Choroid plexus epithelial cell (primary cell): ENCODE measurements around the gene TXNDC12.

Source experiments
- DNase-seq: peaks from one replicate; pipeline ENCODE4 v3.0.0-alpha.2; 2010; ENCODE audit warnings: low read depth
- H3K4me3 ChIP-seq: 2 replicates; pipeline ENCODE4 v1.5.1; 2011; ENCODE audit warnings: low read depth, mild to moderate bottlenecking, control low read depth, low read length, moderate library complexity
- CTCF ChIP-seq: conservative IDR thresholded peaks from 2 replicates; pipeline ENCODE4 v1.5.1; 2011; ENCODE audit warnings: low read depth, mild to moderate bottlenecking, control low read depth, inconsistent platforms, low read length, moderate library complexity

The TXNDC12 gene

DNA sequence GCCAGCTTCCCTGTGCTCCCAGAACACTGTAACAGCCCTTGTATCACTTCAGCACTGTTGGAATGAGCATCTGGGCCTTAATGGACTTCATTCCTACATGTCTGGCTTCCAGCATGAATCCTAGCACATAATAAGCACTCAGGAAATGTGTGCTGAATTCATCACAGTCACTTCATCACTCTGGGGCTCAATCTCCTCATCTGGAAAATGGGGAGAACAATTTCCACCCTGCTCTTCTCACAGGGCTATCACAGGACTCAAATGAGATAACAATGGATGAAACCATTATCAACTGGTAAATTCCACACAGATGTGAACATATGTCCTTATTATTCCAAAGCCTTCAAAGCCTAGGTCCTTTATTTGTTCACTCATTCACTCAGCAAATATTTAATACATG lies 76.9 kb downstream of the TXNDC12 start:
- TF ChIP-seq CTCF = no peak
- no peak for DNase-seq
- no peak overlapping the region for H3K4me3 ChIP-seq

- no peak for DNase-seq
- H3K4me3 ChIP-seq = no peak overlapping the region
- TF ChIP-seq CTCF = no peak
Observed at GRCh38 chr1:51976846-51977602, 78.0 kb downstream of the TXNDC12 start.

DNA sequence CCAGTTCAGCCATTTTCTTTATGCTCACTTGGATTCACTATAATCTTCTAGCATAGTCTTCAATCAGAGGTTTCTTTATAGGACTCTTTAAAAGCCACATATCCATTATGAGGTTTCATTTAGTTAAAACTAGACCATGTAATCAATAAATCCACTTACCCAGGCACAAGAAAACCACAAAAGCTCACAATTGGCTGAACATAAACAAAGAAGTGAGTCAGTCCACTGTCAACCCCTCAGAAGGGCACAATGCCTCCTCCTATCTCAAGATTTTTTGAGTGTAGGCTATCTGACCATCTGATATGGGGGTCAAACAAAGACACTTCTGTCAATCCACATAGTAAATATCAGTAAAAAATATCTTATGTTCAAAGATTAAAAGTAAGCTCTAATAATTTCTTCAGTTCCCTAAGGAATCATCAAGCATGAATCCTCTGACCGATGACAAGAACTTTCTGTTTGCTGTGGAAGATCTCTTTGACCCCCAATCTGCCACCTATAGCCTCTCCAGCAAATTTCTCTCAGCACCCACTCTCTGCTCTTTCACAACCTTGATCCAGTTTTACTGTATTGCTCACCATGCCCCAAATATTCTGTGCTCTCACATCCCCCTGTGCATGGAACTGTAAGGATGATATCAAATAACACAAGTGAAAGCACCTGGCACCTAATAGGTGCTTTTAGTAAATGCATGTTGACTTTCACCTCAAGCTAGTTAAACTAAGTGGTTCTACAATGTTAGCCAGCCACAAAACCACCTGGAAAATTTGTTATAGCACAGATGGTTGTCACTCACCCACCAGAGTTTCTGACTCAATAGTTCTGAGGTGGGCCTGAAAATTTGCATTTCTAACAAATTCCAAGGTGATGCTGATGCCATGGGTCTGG lies 81.2 kb downstream of the TXNDC12 start:
- TF ChIP-seq CTCF = no peak
- H3K4me3 ChIP-seq = no peak overlapping the region
- DNase-seq = no peak
